Subcutaneous adipose tissue (tissue), 4 donors: Measurements from ENCODE around the gene CERS6. TPM values are rescaled to one million over a fixed set of nuclear protein-coding genes. Genes with fewer than 3 reads are reported as not detected.

ENCODE experiments used
- CTCF ChIP-seq: fragments of 450-650 bp; IDR thresholded peaks from one replicate; pipeline ENCODE4 v1.5.1; 2016; ENCODE audit warnings: low read depth, mild to moderate bottlenecking, control low read depth, antibody characterized with exemption, moderate library complexity
- total RNA-seq, 4 donors: library from RNA; depleted of rRNA; stranded (reverse); fragments of >200 nt; gene quantifications; one replicate each; pipeline ENCODE4 v1.1.0, GENCODE V29; 2016

The CERS6 gene
- total RNA-seq, 4 donors from 2014 or later = 51.7 to 77.1 (median 59.3) TPM

DNA sequence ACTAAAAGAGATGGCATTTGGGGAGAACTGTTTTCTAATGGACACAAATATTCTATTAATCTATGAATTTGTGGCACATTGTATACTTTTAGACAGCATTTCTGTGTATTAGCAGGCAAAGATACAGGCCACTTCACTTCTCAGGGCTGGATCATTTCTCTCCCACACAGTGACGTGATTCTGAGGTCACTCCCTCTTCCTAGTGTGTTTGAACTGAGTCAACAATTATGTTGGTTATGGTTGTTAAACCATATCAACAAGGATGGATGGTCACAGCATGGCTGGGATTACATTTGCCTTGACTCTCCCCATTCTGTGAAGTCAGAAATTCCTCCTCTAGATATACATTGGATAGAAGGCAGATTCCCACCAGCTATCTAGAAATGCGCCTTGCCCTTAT lies 358.0 kb downstream of the CERS6 start:
- no peak for TF ChIP-seq CTCF

GRCh38 chr2:168814939-168815907 lies 359.2 kb downstream of the CERS6 start:
- no peak for TF ChIP-seq CTCF

GRCh38 chr2:168816369-168816768 lies 360.3 kb downstream of the CERS6 start:
- no peak for TF ChIP-seq CTCF

GRCh38 chr2:168819050-168819715 lies 363.1 kb downstream of the CERS6 start:
- TF ChIP-seq CTCF = no peak

GRCh38 chr2:168819829-168820489 lies 363.9 kb downstream of the CERS6 start:
- TF ChIP-seq CTCF = no peak

- TF ChIP-seq CTCF = no peak
Measured at GRCh38 chr2:168821577-168821976, 365.5 kb downstream of the CERS6 start.

GRCh38 chr2:168821992-168822391 lies 365.9 kb downstream of the CERS6 start:
- TF ChIP-seq CTCF = no peak
